Mesodermal cell (in vitro differentiated cells): ENCODE measurements around the gene RASSF5.

Experiments
- H3K27ac ChIP-seq: 2 replicates; pipeline ENCODE4 v1.7.0; 2013; ENCODE audit warnings: mild to moderate bottlenecking, low read depth, low read length, moderate library complexity; ENCODE audit not compliant: severe bottlenecking
- H3K36me3 ChIP-seq: 2 replicates; pipeline ENCODE4 v1.7.1; 2013; ENCODE audit warnings: mild to moderate bottlenecking, low read length, moderate library complexity; ENCODE audit not compliant: control insufficient read depth, insufficient read depth
- H3K4me1 ChIP-seq: one replicate; pipeline ENCODE4 v1.7.1; 2013; ENCODE audit warnings: mild to moderate bottlenecking, low read length; ENCODE audit not compliant: insufficient read depth, control insufficient read depth, poor library complexity, severe bottlenecking
- H3K4me3 ChIP-seq: 2 replicates; pipeline ENCODE4 v1.7.0; 2013; ENCODE audit warnings: low read length, control low read depth, mild to moderate bottlenecking; ENCODE audit not compliant: insufficient read depth, poor library complexity, severe bottlenecking; ENCODE audit errors: extremely low read depth
- H3K9me3 ChIP-seq: 2 replicates; pipeline ENCODE4 v1.7.1; 2013; ENCODE audit warnings: mild to moderate bottlenecking, low read length, moderate library complexity; ENCODE audit not compliant: control insufficient read depth
- WGBS, 2 experiments: methylation state at CpG; one replicate each; pipeline ENCODE4 v1.1.5; 2013; ENCODE audit warnings: missing lambda C conversion rate in 2 of 2; ENCODE audit not compliant: insufficient coverage in 2 of 2; 5-methylcytosine and 5-hydroxymethylcytosine counted together

Gene RASSF5

DNA sequence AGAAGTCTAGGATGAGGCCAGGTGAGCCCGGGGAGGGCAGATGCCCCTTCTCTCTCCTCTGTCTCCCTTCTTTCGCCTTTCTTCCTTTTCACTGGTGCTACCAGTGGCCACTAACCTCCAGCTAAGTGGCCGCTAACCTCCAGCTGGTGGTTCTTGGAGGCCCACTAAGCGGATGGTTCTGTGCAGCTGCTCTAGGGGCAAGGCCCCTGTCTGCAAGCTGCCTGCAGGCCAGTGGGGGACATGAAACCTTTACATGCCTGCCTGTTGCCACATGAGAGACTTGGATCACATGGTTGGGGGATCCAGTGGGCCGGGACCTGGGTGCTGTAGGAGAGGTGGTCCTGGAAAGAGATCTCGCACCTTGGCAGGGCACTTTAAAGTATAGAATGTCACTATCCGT is 19.4 kb upstream of the RASSF5 start:
- Histone ChIP-seq H3K36me3 (peaks cover 36% of the 10 kb centered on the region), H3K4me3 (no peak overlapping the region), H3K9me3 (no peaks in the 10 kb centered on the region), H3K4me1 (peaks cover 7% of the 10 kb centered on the region), H3K27ac (no peak overlapping the region)
- WGBS, 2 experiments, result 85 to 86% methylated on average over 7 of the region's 7 CpGs

DNA sequence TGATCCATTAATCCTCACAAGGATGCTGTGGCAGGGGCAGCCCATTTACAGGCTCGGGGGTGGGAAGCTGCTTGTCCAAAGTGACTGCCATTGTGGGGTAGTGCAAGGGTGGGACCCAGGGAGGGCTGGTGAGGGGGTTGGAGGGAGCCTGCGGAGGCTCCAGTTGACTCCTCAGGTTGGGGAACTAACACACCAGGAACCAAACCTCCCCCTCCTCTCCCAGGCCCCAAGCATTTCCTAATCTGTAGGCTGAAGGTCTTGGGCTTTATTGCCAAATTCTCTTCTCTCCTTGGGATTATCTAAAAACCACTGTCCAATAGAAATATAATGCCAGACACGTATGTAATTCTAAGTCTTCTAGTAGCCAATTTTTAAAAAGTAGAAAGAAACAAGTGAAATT is 18.9 kb upstream of the RASSF5 start:
- H3K4me3 ChIP-seq, result no peak overlapping the region
- H3K4me1 ChIP-seq, result peaks cover 7% of the 10 kb centered on the region
- no CpG with 5 or more reads among the region's 3 CpGs for WGBS, 2 experiments
- H3K27ac ChIP-seq, result no peak overlapping the region
- H3K9me3 ChIP-seq, result no peaks in the 10 kb centered on the region
- H3K36me3 ChIP-seq, result peaks cover 36% of the 10 kb centered on the region

DNA sequence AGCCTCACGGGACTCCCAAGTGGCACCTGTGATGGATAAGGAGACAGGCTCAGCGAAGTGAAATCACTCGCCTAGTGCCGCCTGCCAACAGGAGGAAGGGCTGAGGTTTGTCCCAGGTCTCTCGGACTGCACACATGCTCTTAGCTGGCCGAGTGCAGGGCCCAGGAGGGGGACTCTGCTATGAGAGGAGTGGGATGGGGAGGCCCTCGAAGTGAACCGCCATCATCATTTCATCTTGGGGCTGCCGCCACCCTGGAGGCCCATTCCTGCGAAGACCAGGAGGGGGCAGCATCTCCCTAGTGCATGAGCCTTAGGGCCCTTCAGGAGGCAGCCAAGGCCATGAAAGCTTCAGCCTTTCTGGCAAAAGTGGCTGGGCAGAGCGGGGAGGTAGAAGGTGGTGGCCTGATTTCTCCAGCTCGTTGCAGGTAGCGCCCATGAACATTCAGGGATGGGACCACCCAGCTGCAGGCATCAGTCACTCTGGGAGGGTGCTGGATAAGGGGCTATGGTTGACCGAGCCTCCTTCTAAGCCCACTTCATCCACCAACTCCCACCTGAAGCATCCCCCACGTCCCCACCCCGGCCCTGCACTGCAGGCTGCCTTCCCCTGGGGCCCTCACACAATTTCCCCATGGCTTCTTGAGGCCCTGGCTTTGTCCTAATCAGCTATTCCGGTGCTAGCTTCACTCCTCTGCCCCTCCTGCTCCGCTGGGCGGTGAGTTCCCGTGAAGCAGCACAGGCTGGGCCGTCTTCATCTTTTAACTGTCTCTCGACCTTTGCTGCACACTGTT is 17.2 kb upstream of the RASSF5 start:
- no peak overlapping the region for H3K4me3 ChIP-seq
- H3K27ac ChIP-seq, result no peak overlapping the region
- no peaks in the 10 kb centered on the region for H3K9me3 ChIP-seq
- WGBS, 2 experiments, result 69 to 74% methylated on average over 18 to 19 of the region's 22 CpGs
- peaks cover 7% of the 10 kb centered on the region for H3K4me1 ChIP-seq
- H3K36me3 ChIP-seq, result peaks cover 36% of the 10 kb centered on the region

DNA sequence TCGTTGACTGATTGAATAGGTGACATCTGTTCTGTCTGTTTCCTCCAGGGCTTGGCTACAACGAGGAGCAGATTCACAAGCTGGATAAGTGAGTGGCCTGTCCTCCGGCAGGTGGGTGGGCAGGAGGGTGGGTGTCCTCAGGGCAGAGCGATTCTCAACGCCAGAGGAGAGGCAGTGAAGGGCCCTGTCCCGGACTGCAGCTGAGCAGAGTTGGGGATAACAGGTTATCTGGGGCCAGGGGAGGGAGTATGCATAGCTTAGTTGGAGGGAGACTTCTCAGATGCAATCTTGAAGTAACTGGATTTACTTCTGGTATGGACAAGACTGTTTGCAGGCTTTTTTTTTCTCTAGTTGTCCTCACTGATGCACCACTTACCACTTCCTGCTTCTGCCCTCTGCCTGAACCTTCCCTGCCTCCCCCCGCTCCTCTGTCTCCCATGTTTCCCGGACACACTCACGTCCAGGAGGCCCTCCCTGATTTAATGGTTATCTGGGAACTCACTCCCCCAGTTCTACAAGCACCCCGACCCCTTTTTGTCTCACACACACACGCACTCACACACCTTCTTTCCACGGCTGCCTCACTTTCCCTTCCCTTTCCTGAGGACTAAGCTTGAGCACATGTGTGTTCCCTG is 16.4 kb upstream of the RASSF5 start:
- H3K4me1 ChIP-seq, result peaks cover 7% of the 10 kb centered on the region
- H3K27ac ChIP-seq, result no peak overlapping the region
- WGBS, 2 experiments, result 89 to 95% methylated on average over 10 to 11 of the region's 12 CpGs
- no peak overlapping the region for H3K4me3 ChIP-seq
- H3K9me3 ChIP-seq, result no peaks in the 10 kb centered on the region
- peaks cover 31% of the 10 kb centered on the region for H3K36me3 ChIP-seq

DNA sequence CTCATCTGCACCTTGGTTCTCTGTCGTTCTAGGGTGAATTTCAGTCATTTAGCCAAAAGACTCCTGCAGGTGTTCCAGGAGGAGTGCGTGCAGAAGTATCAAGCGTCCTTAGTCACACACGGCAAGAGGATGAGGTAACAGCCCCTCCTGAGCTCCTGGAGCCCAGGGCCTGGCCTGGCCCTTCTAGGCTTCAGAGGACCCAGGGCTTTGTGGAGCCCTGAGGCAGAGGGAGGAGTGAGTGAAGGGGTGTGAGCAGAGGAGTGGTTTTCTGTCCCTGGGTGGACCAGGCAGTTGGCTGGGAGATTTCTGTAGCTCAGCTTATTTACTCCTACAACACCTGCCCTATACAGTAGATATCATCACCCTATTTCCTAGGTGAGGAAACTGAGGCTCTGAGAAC is 15.7 kb upstream of the RASSF5 start:
- H3K9me3 ChIP-seq, result no peaks in the 10 kb centered on the region
- no peak overlapping the region for H3K4me3 ChIP-seq
- peaks cover 7% of the 10 kb centered on the region for H3K4me1 ChIP-seq
- peaks cover 31% of the 10 kb centered on the region for H3K36me3 ChIP-seq
- WGBS, 2 experiments, result 92 to 94% methylated on average over 4 of the region's 4 CpGs
- H3K27ac ChIP-seq, result no peak overlapping the region

DNA sequence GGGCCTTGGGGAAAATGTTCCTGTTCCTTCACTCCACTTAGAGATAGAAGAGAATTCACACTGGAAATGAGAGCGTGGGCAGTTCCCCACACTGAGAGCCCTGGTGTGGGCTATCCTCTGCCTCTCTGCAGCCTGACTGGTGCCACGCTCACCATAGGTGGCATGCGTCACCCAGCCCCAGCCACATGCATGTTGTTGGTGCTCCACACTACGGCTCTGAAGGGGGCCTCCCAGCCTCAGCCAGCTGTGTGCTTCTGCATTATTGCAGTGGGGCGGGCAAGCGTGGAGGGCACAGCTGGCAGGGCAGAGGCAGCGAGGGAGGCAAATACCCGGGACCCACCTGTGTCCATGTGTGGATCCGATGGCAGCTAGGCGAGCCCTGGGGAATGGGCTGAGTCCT is 14.7 kb upstream of the RASSF5 start:
- Histone ChIP-seq H3K9me3 (no peaks in the 10 kb centered on the region), H3K27ac (no peak overlapping the region), H3K4me1 (no peaks in the 10 kb centered on the region), H3K4me3 (no peak overlapping the region), H3K36me3 (peaks cover 34% of the 10 kb centered on the region)
- WGBS, 2 experiments, result 92 to 95% methylated on average over 9 to 10 of the region's 10 CpGs

GRCh38 chr1:206493279-206493678 is 14.1 kb upstream of the RASSF5 start:
- H3K9me3 ChIP-seq, result no peaks in the 10 kb centered on the region
- peaks cover 31% of the 10 kb centered on the region for H3K36me3 ChIP-seq
- H3K27ac ChIP-seq, result no peak overlapping the region
- H3K4me1 ChIP-seq, result no peaks in the 10 kb centered on the region
- WGBS, 2 experiments, result 82 to 86% methylated on average over 5 to 8 of the region's 9 CpGs
- H3K4me3 ChIP-seq, result no peak overlapping the region

DNA sequence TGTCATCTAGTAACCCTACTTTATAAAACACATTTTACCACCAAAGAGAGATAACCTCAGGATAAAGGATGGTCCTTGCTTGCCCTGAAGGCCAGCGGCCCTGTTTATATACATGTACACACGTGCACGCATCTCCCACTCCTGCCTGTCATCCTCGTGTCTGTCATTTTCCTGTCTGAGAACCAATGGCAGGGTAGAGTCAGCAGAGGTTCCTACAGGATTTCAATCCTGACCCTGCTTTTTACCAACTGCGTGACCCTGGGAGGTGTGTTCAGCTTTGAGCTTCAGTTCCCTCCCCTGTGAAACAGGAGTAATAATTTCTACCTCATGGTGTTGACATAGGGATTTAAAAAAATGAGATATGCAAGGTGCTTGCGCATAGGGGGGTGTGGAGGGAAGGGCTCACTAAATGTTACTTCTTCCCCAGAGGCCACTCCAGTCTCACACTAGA is 12.3 kb upstream of the RASSF5 start:
- Histone ChIP-seq H3K27ac (no peak overlapping the region), H3K4me1 (no peaks in the 10 kb centered on the region), H3K9me3 (no peaks in the 10 kb centered on the region), H3K36me3 (peaks cover 31% of the 10 kb centered on the region), H3K4me3 (no peak overlapping the region)
- 96 to 100% methylated on average over 4 to 5 of the region's 6 CpGs for WGBS, 2 experiments

DNA sequence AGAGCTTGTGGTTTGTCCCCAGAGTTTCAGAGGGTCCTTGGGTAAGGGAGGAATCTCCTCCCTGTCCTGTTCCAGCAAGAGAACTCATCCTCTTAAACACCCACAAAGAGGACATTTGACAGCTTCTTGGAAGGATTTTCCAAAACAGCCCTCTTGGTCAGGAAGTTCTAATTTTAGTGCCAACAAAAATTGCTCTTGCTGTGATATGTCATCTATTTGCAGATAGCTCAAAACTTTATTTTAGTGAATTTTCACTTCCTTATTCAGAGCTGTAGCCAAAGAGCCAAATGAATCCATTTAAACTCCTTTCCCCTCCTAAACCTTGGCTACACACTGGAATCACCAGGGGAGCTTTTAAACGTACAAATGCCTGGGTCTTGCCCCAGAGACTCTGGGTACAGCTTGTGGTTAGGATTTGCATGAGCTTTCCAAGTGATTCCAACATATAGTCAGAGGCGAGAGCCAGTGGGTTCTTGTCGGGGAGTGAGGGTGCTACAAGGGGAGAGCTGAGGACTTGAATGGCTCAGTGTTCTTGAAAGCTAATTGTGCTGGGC is 11.8 kb upstream of the RASSF5 start:
- H3K27ac ChIP-seq, result no peak overlapping the region

DNA sequence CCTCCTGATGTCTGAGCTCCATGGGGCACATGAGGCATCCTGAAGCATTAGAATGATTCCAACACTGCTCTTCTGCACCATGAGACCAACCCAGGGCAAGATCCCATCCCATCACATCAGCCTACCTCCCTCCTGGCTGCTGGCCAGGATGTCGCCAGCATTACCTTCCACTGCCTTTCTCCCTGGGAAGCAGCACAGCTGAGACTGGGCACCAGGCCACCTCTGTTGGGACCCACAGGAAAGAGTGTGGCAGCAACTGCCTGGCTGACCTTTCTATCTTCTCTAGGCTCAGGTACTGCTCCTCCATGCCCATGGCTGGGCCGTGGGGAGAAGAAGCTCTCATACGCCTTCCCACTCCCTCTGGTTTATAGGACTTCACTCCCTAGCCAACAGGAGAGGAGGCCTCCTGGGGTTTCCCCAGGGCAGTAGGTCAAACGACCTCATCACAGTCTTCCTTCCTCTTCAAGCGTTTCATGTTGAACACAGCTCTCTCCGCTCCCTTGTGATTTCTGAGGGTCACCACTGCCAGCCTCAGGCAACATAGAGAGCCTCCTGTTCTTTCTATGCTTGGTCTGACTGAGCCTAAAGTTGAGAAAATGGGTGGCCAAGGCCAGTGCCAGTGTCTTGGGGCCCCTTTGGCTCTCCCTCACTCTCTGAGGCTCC is 11.1 kb upstream of the RASSF5 start:
- Histone ChIP-seq H3K4me1 (peaks cover 7% of the 10 kb centered on the region), H3K4me3 (no peak overlapping the region), H3K36me3 (peaks cover 30% of the 10 kb centered on the region), H3K27ac (no peak overlapping the region), H3K9me3 (no peaks in the 10 kb centered on the region)
- 71 to 81% methylated on average over 6 of the region's 6 CpGs for WGBS, 2 experiments

More for the DNA sequence above, 11.8 kb upstream of the RASSF5 start:
- Histone ChIP-seq H3K36me3 (peaks cover 31% of the 10 kb centered on the region), H3K9me3 (no peaks in the 10 kb centered on the region), H3K4me3 (no peak overlapping the region), H3K4me1 (peaks cover under 1% of the 10 kb centered on the region)
- WGBS, 2 experiments, result 80 to 83% methylated on average over 1 to 2 of the region's 3 CpGs
